Endometrial microvascular endothelial cells (primary cell): ENCODE results near the gene GPN2. TPM values are rescaled to one million over a fixed set of nuclear protein-coding genes. Genes with fewer than 3 reads are reported as not detected.
"Not testable (repeated sequence)": the region's sequence is repeated elsewhere in the genome, so short reads cannot be mapped to it uniquely, and the experiment has no call there.

Experiments
- in situ Hi-C: cut with HindIII; loops from 2 replicates; pipeline ENCODE4 v1.10.0; 2017; ENCODE audit warnings: low sequenced_read_pairs, low pct_unique_long_range_greater_than_20kb; ENCODE audit errors: inconsistent ontology term
- total RNA-seq: library from RNA; depleted of rRNA; stranded (reverse); fragments of >200 nt; gene quantifications from one replicate; pipeline ENCODE4 v1.2.3, GENCODE V29; 2015; ENCODE audit errors: inconsistent ontology term

The GPN2 gene
- total RNA-seq, 1 donor from 2014 or later: 9.0 TPM

GRCh38 chr1:26861889-26862378 is 28.1 kb downstream of the GPN2 start:
- in situ Hi-C loops: no loop called here

- in situ Hi-C loops: no loop called here
Observed at GRCh38 chr1:26861286-26861701, 28.8 kb downstream of the GPN2 start.

GRCh38 chr1:26858891-26859640 is 31.0 kb downstream of the GPN2 start:
- in situ Hi-C loops: no loop called here

GRCh38 chr1:26858160-26858559 is 31.9 kb downstream of the GPN2 start:
- in situ Hi-C loops: no loop called here

GRCh38 chr1:26857473-26858060 is 32.5 kb downstream of the GPN2 start:
- in situ Hi-C loops: no loop called here

- in situ Hi-C loops: no loop called here
Observed at GRCh38 chr1:26856604-26857469, 33.2 kb downstream of the GPN2 start.

GRCh38 chr1:26856181-26856580 is 33.9 kb downstream of the GPN2 start:
- in situ Hi-C loops: no loop called here

GRCh38 chr1:26855636-26856035 is 34.4 kb downstream of the GPN2 start:
- in situ Hi-C loops: no loop called here

- in situ Hi-C loops: no loop called here
Observed at GRCh38 chr1:26854906-26855305, 35.2 kb downstream of the GPN2 start.

- in situ Hi-C loops: no loop called here
Observed at GRCh38 chr1:26853600-26853999, 36.5 kb downstream of the GPN2 start.

GRCh38 chr1:26853156-26853555 is 36.9 kb downstream of the GPN2 start:
- in situ Hi-C loops: no loop called here

GRCh38 chr1:26852701-26853100 is 37.4 kb downstream of the GPN2 start:
- in situ Hi-C loops: no loop called here

GRCh38 chr1:26851106-26851684 is 38.9 kb downstream of the GPN2 start:
- in situ Hi-C loops: no loop called here

- in situ Hi-C loops: no loop called here
Observed at GRCh38 chr1:26848941-26849774, 40.9 kb downstream of the GPN2 start.

- in situ Hi-C loops: no loop called here
Observed at GRCh38 chr1:26848499-26848898, 41.6 kb downstream of the GPN2 start.

- in situ Hi-C loops: not testable (repeated sequence)
Observed at GRCh38 chr1:26847826-26848225, 42.3 kb downstream of the GPN2 start.

- in situ Hi-C loops: no loop called here
Observed at GRCh38 chr1:26844424-26845196, 45.5 kb downstream of the GPN2 start.

- in situ Hi-C loops: no loop called here
Observed at GRCh38 chr1:26839779-26840178, 50.3 kb downstream of the GPN2 start.
